HepG2 (cell line): Measurements from ENCODE around the gene SLC9A5. TPM values are rescaled to one million over a fixed set of nuclear protein-coding genes. Genes with fewer than 3 reads are reported as not detected.

ENCODE experiments used
- ATAC-seq: fragments of 200-7000 bp; cut with Tn5 transposase; 3 replicates; pipeline ENCODE4 v1.9.1; 2020; ENCODE audit warnings: mild to moderate bottlenecking, moderate library complexity
- BruUV-seq: library from RNA; stranded (reverse); fragments of 400-500 nt; replicated peaks from 2 replicates; lab custom pipeline; 2021; lab: Mats Ljungman, UMichigan
- CTCF ChIA-PET: fragments of 300-600 bp; formaldehyde crosslinking; extraction: SDS; loops from one replicate; lab custom pipeline; 2021; ENCODE audit warnings: low total read pairs, inconsistent platforms, low intra/inter-chr PET ratio; lab: Yijun Ruan, JAX
- POLR2A ChIA-PET: fragments of 350-600 bp; sonication (Branson Sonifier 250); formaldehyde crosslinking; loops from one replicate; lab custom pipeline; 2020; ENCODE audit warnings: antibody characterized with exemption, inconsistent platforms; lab: Yijun Ruan, JAX
- DNase-seq: peaks from one replicate; pipeline ENCODE4 v3.0.0-alpha.2; 2015; ENCODE audit warnings: low spot score
- FAIRE-seq: peaks from 3 replicates; lab custom pipeline; 2011; peaks lifted over from hg19 to GRCh38; lab: Jason Lieb, UNC
- H2AFZ ChIP-seq: one replicate; pipeline ENCODE4 v1.6.1; 2011; ENCODE audit warnings: low read length, inconsistent platforms
- H3K27ac ChIP-seq: fragments of 300-600 bp; 3 replicates; pipeline ENCODE4 v1.8.0; 2011; ENCODE audit warnings: mixed run types, mild to moderate bottlenecking, mixed read lengths, low read length, inconsistent platforms; ENCODE audit not compliant: insufficient read depth; ENCODE audit errors: extremely low read length
- H3K27me3 ChIP-seq, 2 experiments: fragments of 200-600 bp in 1 of 2; 2 replicates in 1 of 2; 3 replicates in 1 of 2; pipeline versions ENCODE4 v1.6.0 to v1.8.0; 2011; ENCODE audit warnings: low read length in 2 of 2, mild to moderate bottlenecking in 2 of 2, moderate library complexity in 2 of 2, inconsistent platforms in 1 of 2; ENCODE audit not compliant: insufficient read depth in 2 of 2, control insufficient read depth in 1 of 2
- H3K36me3 ChIP-seq, 2 experiments: fragments of 200-600 bp in 1 of 2; replicated peaks in 1 of 2; 2 replicates in 1 of 2; 3 replicates in 1 of 2; pipeline versions ENCODE4 v1.5.1 to v1.8.0; 2011; ENCODE audit warnings: low read length in 2 of 2, inconsistent platforms in 1 of 2; ENCODE audit not compliant: insufficient read depth in 2 of 2, control insufficient read depth in 1 of 2
- H3K4me1 ChIP-seq: 2 replicates; pipeline ENCODE4 v1.5.1; 2012; ENCODE audit warnings: low read length, inconsistent platforms; ENCODE audit not compliant: insufficient read depth
- H3K4me2 ChIP-seq: 2 replicates; pipeline ENCODE4 v1.6.0; 2011; ENCODE audit warnings: low read depth, low read length, inconsistent platforms
- H3K4me3 ChIP-seq, 3 experiments: fragments of 200-600 bp in 1 of 3; sonication (generic), shearing (Covaris generic) in 1 of 3; replicated peaks in 1 of 3; 2 replicates each; pipeline ENCODE4 v1.5.1; 2011 to 2016; ENCODE audit warnings: low read length in 3 of 3, inconsistent platforms in 2 of 3, low read depth in 2 of 3, mild to moderate bottlenecking in 2 of 3, control low read depth in 1 of 3, mixed read lengths in 1 of 3; ENCODE audit not compliant: insufficient read depth in 1 of 3
- H3K79me2 ChIP-seq: one replicate; pipeline ENCODE4 v1.6.1; 2011; ENCODE audit warnings: low read length, inconsistent platforms; ENCODE audit not compliant: insufficient read depth
- H3K9ac ChIP-seq: 2 replicates; pipeline ENCODE4 v1.6.0; 2011; ENCODE audit warnings: mild to moderate bottlenecking, low read depth, low read length, inconsistent platforms; ENCODE audit not compliant: insufficient read depth
- H3K9me3 ChIP-seq: 2 replicates; pipeline ENCODE4 v1.5.1; 2012; ENCODE audit warnings: mild to moderate bottlenecking, low read length
- H4K20me1 ChIP-seq: 2 replicates; pipeline ENCODE4 v1.6.0; 2011; ENCODE audit warnings: inconsistent platforms, mild to moderate bottlenecking, low read length, moderate library complexity; ENCODE audit not compliant: insufficient read depth
- AGO1 ChIP-seq: fragments of 200-400 bp; formaldehyde crosslinking; IDR thresholded peaks from 2 replicates; pipeline ENCODE4 v1.6.1; 2017; ENCODE audit warnings: mild to moderate bottlenecking, low read depth, low read length, moderate library complexity; ENCODE audit not compliant: poor library complexity, severe bottlenecking
- ATF5 ChIP-seq: sonication (generic); formaldehyde crosslinking; IDR thresholded peaks from 2 replicates; pipeline ENCODE4 v1.4.0; 2020; ENCODE audit warnings: mild to moderate bottlenecking, low read depth, missing genetic modification reagents
- GATAD2A ChIP-seq: IDR thresholded peaks from 2 replicates; pipeline ENCODE4 v1.6.1; 2016
- PAWR ChIP-seq: sonication (generic); formaldehyde crosslinking; IDR thresholded peaks from 2 replicates; pipeline ENCODE4 v1.4.0; 2020; ENCODE audit warnings: missing genetic modification reagents, mild to moderate bottlenecking, borderline replicate concordance
- PCBP1 ChIP-seq: fragments of 200-400 bp; formaldehyde crosslinking; IDR thresholded peaks from 2 replicates; pipeline ENCODE4 v1.6.1; 2017; ENCODE audit warnings: mild to moderate bottlenecking, low read depth, low read length, borderline replicate concordance
- TARDBP ChIP-seq: sonication (generic); formaldehyde crosslinking; IDR thresholded peaks from 2 replicates; pipeline ENCODE4 v1.8.0; 2022; ENCODE audit warnings: mild to moderate bottlenecking, missing genetic modification reagents
- ZBTB14 ChIP-seq: sonication (generic); formaldehyde crosslinking; IDR thresholded peaks from 2 replicates; pipeline ENCODE4 v1.4.0; 2020; ENCODE audit warnings: missing genetic modification reagents
- ZNF782 ChIP-seq: sonication (generic); formaldehyde crosslinking; IDR thresholded peaks from 2 replicates; pipeline ENCODE4 v1.4.0; 2020; ENCODE audit warnings: missing genetic modification reagents, mild to moderate bottlenecking, borderline replicate concordance
- WGBS: methylation state at CpG from one replicate; pipeline ENCODE4 v1.1.6; 2017; ENCODE audit warnings: low lambda C conversion rate; 5-methylcytosine and 5-hydroxymethylcytosine counted together
- in situ Hi-C: cut with HindIII; loops from 2 replicates; pipeline ENCODE4 v1.10.0; 2017; ENCODE audit warnings: low pct_unique_long_range_greater_than_20kb; ENCODE audit not compliant: extremely low pct_ligation_motif_present
- intact Hi-C: fragments of 100-400 bp; cut with micrococcal nuclease; formaldehyde crosslinking; loops from one replicate; pipeline ENCODE4 v1.10.0; 2022; ENCODE audit not compliant: unreplicated experiment
- polyA plus RNA-seq, 8 experiments: library from polyadenylated mRNA; depleted of rRNA in 3 of 8; stranded (reverse) in 7 of 8; unstranded in 1 of 8; fragments of >200 nt; fragmentation: Illumina TruSeq in 4 of 8; extraction: Trizol in 4 of 8; gene quantifications; 2 replicates each; pipeline versions ENCODE4 v1.2.1 to v1.2.3, GENCODE V29; 2011 to 2016; ENCODE audit warnings: low read depth in 4 of 8, missing spikeins in 1 of 8, mixed read lengths in 1 of 8; ENCODE audit not compliant: insufficient read depth in 1 of 8
- total RNA-seq, 5 experiments: library from RNA; depleted of rRNA; stranded (reverse); fragments of >200 nt; fragmentation: Illumina TruSeq; extraction: Trizol; gene quantifications; 2 replicates each; pipeline ENCODE4 v1.2.3, GENCODE V29; 2016; ENCODE audit warnings: low read depth in 1 of 5
- TF ChIP-seq, protein P1 (sequence below): sonication (generic); formaldehyde crosslinking; IDR thresholded peaks from 2 replicates; pipeline ENCODE4 v1.5.0; 2020; ENCODE audit warnings: missing genetic modification reagents, mild to moderate bottlenecking, borderline replicate concordance

Gene SLC9A5
- total and polyA plus RNA-seq, 2 of the 13 experiments (the other 11 are each of a cell fraction or from before 2014, with no cell fraction given) = 0.58 to 1.4 TPM

DNA sequence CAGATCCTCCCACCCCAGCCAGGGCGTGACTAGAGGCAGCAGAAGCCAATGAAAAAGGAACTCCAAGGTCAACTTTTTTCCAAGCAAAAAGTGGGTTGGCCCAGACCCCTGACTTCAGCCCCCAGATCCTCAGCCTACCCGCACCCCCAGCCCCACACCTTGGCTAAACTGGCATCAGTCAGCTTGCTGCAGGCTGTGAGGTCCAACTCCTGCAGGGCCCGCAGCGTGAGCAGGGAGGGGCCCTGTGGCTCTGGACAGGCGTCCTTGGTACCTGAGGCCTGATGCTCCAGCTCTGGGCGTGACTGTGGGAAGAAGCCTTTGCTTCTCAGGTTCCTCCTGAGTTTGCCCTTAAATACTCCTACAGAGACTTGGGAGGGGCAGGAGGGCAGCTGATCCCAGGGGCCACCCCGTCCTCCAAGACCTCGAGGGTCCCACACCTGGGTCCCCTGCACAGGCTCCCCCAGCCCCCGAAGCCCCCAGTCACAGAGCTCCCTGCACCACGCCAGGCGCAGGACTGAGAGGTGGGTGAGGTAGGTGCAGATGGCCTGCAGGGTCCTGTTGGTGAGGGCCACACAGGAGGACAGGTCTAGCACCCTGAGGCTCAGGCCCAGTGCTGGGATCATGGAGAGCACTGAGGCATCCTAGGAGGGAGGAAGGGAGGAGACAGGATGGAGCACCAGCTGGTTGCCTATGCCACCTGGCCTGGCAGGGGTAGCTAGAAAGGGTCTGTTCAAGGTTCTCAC lies 40.5 kb upstream of the SLC9A5 start (continued):
- TF ChIP-seq, protein P1, sequence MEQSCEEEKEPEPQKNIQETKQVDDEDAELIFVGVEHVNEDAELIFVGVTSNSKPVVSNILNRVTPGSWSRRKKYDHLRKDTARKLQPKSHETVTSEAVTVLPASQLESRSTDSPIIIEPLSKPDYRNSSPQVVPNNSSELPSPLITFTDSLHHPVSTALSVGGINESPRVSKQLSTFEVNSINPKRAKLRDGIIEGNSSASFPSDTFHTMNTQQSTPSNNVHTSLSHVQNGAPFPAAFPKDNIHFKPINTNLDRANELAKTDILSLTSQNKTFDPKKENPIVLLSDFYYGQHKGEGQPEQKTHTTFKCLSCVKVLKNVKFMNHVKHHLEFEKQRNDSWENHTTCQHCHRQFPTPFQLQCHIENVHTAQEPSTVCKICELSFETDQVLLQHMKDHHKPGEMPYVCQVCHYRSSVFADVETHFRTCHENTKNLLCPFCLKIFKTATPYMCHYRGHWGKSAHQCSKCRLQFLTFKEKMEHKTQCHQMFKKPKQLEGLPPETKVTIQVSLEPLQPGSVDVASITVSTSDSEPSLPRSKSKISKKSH (CRISPR knock-in tag) = no peak

DNA sequence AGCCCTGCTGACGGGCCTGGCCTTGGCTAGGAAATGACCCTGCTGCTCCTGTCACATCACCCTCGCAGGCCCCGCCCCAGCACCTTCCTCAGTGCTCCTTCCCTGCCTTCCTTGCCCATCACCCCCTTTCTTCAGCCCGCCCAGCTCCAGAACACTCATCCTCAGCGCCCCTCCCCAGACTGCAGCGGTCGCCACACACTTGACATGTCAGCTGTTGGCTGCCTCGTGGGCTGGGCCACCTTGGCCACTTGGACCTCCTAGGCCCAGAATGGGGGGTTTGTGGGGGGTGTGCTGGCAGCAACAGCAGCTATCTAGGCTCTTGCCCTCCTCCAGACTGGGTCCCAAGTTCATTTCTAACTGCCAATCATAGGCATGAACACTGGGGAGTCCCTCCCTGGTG lies 39.2 kb upstream of the SLC9A5 start:
- Histone ChIP-seq H3K4me2 (no peak overlapping the region), H3K4me3 (no peak overlapping the region), H3K27me3 (no peaks in the 10 kb centered on the region), H3K4me1 (peaks cover 72% of the 10 kb centered on the region), H4K20me1 (no peaks in the 10 kb centered on the region), H3K27ac (no peak overlapping the region), H2AFZ (no peak overlapping the region)
- DNase-seq = no peak
- POLR2A ChIA-PET = interaction anchor here (1.2 to 3.0 kb wide), 4 partner anchors 12 to 39 kb away, joined by 4 to 17 read pairs (median 7); partner anchors contain the start of genes E2F4, NOL3 and TMEM208
- TF ChIP-seq ATF5 (CRISPR knock-in tag) (0 out of 2 replicates have a peak, but pooled peaks have one; percentile 20), PAWR (CRISPR knock-in tag) (no peak), ZNF782 (CRISPR knock-in tag) (0 out of 2 replicates have a peak, but pooled peaks have one; percentile 8), ZBTB14 (no peak), GATAD2A (CRISPR knock-in tag) (no peak), TARDBP (no peak), PCBP1 (0 out of 2 replicates have a peak, but pooled peaks have one; percentile 12), AGO1 (peak; percentile 65)
- TF ChIP-seq, all 625 proteins: peak for 4
- WGBS = 72% methylated on average over 8 of the region's 8 CpGs
- CTCF ChIA-PET = no interaction called here
- intact Hi-C loops = no loop called here
- H3K9me3 ChIP-seq = no peaks in the 10 kb centered on the region
- no peak for ATAC-seq
- no peaks in the 10 kb centered on the region for H3K79me2 ChIP-seq
- no peak overlapping the region for H3K9ac ChIP-seq
- FAIRE-seq = no peak
- in situ Hi-C loops = no loop called here
- H3K36me3 ChIP-seq = no peaks in the 10 kb centered on the region
- BruUV-seq = no TSS peak
